Activated T-helper 9 cell treated with anti-CD3 and anti-CD28 coated beads, Interleukin-2, amount 50 U/mL, for 16 hours (primary cell): ENCODE measurements around the gene PPIAL4G.
"Not testable (repeated sequence)": the region's sequence is repeated elsewhere in the genome, so short reads cannot be mapped to it uniquely, and the experiment has no call there.

ENCODE experiments used
- DNase-seq: peaks from one replicate; pipeline ENCODE4 v3.0.0-alpha.2; 2020; ENCODE audit warnings: low read depth

The PPIAL4G gene

DNA sequence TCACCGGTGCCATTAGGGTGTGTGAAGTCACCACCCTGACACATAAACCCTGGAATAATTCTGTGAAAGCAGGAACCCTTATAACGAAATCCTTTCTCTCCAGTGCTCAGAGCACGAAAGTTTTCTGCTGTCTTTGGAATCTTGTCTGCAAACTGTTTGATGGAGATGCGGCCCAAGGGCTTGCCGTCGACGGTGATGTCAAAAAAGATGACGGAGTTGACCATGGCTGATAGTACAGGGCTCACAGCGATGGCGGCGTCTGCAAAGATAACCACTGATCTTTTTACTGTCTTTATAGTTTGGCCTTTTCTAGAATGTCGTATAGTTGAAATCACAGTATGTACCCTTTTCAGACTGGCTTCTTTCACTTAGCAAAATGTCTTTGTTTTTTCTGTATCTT is at the start of gene PPIAL4G:
Gene PPIAL4G (minus strand): TSS at position 274 of the 400 bp plus-strand sequence. CDS start 50 bp downstream, at position 224.
- DNase-seq, result not testable (repeated sequence)

DNA sequence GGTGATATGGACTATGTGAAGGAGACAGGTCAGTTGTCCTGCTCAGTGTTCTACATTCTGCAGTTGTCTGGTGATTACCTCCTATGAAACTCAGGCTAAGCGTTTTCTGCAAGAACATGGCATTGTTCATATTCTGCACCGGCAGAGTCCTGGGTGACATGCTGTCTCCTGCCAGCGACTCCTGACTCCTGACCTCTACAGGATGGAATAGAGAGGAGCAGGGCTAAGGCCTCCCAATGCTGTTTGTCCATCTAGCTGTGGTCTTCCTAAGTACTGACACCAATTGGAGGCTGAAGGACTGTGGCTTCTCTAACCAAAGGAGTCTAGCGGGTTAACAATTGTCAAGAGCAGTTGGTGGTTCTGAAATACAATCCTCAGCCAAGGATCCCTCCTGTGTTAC is 49.1 kb upstream of the PPIAL4G start:
- not testable (repeated sequence) for DNase-seq

GRCh38 chr1:148529101-148529567 is 46.0 kb upstream of the PPIAL4G start:
- peak; percentile 42 for DNase-seq

DNA sequence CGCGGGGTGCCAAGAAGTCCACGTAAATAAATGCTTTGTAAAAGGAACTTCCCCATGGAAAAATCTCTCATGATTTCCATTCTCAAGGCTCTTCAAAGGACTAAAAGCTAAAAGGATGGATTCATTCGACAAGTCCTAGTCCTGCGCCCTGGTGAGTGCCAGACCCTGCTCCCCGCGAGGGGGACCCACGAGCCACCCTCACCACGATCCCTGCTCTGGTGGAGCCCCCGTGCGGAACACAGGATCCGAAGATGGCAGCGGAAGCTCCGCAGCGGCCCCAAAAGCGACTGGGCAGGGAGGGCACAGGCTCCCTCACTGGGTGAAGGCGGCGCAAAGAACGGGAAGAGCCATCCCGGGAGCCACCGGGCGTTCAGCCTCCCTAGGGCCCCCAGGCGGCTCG is 45.5 kb upstream of the PPIAL4G start:
- DNase-seq, result not testable (repeated sequence)

DNA sequence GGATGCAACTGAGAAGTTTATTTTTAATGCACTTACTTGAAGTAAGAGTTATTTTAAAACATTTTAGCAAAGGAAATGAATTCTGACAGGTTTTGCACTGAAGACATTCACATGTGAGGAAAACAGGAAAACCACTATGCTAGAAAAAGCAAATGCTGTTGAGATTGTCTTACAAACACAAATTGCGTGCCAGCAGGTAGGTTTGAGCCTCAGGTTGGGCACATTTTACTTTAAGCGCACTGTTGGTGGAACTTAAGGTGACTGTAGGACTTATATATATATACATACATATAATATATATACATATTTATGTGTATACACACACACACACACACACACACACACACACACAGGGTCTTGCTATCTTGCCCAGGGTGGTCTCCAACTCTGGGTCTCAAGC is 43.5 kb upstream of the PPIAL4G start:
- DNase-seq, result not testable (repeated sequence)

GRCh38 chr1:148523205-148524144 is 40.4 kb upstream of the PPIAL4G start:
- DNase-seq, result not testable (repeated sequence)

DNA sequence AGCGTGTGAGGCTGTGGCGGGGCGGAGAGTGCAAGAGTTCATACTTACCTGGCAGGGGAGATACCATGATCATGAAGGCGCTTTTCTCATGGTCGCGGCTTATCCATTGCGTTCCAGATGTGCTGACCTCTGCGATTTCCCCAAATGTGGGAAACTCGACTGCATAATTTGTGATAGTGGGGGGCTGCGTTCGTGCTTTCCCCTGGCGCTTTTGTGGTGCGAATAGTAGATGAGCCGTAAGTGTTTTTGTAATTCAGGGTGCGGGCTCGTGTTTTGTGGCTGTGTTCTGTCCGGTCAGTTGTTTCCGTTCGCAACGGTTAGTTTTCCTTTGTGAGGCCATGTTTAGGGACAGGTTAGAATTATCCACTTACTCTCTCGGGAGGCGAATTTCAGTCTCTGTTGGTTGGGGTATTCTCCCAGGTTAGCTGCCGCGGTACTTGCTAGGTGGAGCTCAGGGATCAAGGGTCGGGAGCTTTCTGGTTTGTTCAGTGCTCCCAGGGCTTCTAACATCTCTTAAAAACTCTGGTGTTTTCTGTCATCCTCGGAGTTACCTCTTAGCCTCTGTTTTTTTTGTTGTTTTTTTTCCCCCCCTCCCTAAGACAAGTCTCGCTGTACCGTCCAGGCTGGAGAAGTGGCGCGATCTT is 39.6 kb upstream of the PPIAL4G start:
- peak; percentile 84 for DNase-seq

DNA sequence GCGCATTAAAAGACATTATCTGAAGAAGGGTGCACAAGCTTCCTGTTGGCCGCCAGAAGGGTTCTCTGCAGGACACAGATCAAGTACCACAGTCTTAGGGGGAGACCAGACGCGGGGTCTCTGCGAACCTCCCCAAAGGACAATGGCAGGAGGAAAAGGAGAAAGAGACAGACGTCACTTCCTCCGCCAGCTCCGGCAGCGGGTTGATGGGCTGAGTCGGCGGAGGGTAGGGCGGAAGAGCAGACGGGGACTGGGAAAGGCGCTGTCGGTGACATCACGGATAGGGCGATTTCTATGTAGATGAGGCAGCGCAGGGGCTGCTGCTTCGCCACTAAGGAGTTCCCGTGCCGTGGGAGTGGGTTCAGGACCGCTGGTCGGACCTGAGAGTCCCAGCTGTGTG is 39.0 kb upstream of the PPIAL4G start:
- peak; percentile 75 for DNase-seq

DNA sequence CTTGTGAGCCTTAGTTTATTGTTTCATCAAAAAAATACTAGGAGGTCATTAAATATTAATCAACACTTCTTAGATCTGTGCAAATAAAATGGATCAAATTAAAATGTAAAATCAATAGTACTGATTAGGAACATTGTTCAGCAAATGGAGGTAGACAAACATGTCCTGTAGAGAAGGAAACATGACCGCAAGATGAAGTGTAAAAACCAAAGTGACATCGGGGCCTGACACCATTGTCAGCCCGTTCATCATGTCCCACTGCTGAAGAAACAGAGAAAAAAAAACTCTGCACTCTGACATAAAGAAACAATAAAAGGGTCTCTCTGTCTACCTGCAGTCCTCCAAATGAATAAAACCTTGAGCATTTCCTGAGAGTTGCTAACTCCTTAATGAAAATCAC is 31.2 kb upstream of the PPIAL4G start:
- DNase-seq, result not testable (repeated sequence)

GRCh38 chr1:148512571-148513184 is 29.6 kb upstream of the PPIAL4G start:
- DNase-seq, result not testable (repeated sequence)

DNA sequence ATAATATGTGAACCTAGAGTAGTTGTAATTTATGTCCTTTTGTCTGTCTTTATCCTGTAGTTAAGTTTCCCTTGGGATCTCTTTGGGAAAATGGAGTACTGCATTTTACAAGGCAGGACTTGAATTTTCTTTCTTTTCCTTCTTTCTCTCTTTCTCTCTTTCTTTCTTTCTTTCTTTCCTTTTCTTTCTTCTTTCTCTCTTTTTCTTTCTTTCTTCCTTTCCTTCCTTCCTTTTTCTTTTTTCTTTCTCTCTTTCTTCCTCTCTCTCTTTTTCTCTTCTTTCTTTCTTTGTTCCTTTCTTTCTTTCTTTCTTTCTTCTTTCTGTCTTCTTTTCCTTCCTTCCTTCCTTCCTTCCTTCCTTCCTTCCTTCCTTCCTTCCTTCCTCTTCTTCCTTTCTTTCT is 10.8 kb upstream of the PPIAL4G start:
- DNase-seq, result not testable (repeated sequence)

GRCh38 chr1:148481134-148481533 is 2.0 kb downstream of the PPIAL4G start:
- peak; percentile 1 for DNase-seq

DNA sequence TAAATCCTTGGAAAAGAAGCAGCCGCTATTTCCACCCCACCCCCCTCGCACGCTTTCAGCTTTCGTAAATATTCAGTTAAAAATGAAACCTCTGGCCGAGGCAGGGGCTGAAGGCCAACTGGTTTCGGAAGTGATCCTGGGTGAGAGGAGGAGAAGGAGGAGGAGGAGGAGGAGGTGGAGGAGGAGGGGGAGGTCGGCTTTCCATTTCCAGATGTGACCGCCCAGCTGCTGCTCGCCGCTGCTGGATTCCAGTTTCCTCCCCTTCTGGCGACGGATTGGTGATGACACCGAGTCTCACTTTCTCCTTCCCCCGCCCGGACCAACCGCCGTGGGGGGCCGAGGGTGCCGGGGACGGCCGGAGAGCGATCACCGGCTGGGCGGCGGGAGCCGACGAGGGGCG is 23.4 kb downstream of the PPIAL4G start:
- DNase-seq, result not testable (repeated sequence)

DNA sequence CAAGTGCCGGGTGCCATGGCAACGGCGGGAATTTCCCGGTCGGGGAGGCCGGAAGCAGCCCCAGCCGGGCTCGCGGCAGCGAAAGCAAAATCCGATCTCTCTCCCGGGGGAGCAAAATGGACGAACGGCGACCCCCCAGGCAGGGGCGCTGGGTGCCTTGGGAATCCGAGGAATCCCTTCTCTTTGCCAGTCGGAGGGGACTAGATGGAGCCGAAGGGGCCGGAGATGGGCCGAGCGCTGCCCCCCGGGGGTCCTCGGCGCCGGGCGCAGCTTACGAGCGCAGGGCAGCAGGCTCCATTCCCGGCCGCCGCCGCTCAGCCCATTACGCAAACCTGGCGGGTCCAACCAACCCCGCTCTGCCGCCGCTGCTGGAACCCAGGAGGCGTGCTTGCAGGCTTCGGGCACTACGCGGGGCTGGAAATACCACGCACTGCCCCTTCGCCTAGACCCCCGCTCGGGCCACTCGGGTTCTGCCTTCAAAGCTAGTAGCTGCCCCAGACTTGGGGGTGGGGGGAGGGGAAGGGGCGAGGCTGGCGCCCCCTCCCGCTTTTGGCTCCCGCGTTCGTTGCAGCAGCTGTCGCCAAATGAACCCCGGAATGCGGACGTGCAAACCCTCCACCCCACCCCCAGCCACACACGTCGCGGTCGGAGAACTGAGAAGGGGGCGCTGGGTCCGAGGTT is 24.1 kb downstream of the PPIAL4G start:
- peak; percentile 21 for DNase-seq

- peak; percentile 17 for DNase-seq
These were observed 24.7 kb downstream of the PPIAL4G start for GRCh38 chr1:148458398-148458797.

- DNase-seq, result not testable (repeated sequence)
These were observed 30.3 kb downstream of the PPIAL4G start for GRCh38 chr1:148452845-148453244.

- DNase-seq, result not testable (repeated sequence)
These were observed 43.3 kb downstream of the PPIAL4G start for GRCh38 chr1:148439654-148440325.

GRCh38 chr1:148435406-148435805 is 47.7 kb downstream of the PPIAL4G start:
- DNase-seq, result no peak

DNA sequence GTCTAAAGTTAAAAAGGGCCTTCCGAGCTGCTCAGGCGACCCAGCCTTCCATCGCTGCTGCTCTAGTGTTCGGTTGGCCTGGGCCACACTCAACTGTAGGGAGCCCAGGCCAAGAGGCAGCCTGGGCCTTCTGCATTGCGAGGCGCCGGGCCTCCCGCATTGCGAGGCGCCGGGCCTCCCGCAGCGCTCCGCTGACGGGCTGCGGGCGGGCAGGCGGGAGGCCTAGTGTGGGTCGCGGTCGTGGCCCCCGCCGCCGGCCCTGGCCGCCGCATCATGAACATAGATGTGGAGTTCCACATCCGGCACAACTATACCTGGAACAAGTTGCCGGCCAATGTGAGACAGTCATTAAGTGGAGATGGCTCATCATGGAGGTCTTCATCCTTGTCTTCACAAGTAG is 48.3 kb downstream of the PPIAL4G start:
- DNase-seq, result no peak

DNA sequence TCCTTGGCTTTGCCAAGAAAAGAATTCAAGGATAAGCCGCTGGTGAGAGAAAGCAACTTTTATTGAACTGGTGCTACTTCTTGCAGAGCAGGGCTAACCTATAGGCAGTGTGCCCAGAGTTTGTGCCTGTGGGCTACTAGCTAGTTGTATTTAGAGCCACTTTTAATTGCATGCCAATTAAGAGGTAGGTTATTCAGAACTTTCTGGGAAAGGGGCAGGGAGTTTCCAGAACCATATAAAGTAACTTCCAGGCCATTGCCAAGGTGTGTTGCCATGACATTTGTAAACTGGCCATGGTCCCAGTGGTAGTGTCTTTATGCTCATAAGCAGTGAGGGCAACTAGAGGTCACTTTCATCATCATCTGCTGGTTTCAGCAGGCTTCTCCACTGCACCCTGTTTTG is 50.2 kb downstream of the PPIAL4G start:
- DNase-seq, result not testable (repeated sequence)
